WTC11 (cell line): ENCODE measurements around the gene DNAL4. TPM values are rescaled to one million over a fixed set of nuclear protein-coding genes. Genes with fewer than 3 reads are reported as not detected.

Experiments used
- ATAC-seq: fragments of 200-7000 bp; cut with Tn5 transposase; 2 replicates; pipeline ENCODE4 v1.10.0; 2021; ENCODE audit warnings: mild to moderate bottlenecking, moderate library complexity
- CTCF ChIA-PET: fragments of 300-600 bp; sonication (Branson Sonifier 250); formaldehyde crosslinking; loops from one replicate; lab custom pipeline; 2021; ENCODE audit warnings: antibody characterized with exemption; lab: Charles Lee
- POLR2A ChIA-PET: fragments of 350-600 bp; sonication (Branson Sonifier 250); formaldehyde crosslinking; loops from one replicate; lab custom pipeline; 2021; ENCODE audit warnings: antibody characterized with exemption; lab: Charles Lee
- DNase-seq: peaks from one replicate; pipeline ENCODE4 v3.0.0; 2021; ENCODE audit warnings: low spot score
- H3K27ac Mint-ChIP-seq: 2 replicates; pipeline ENCODE4 v1.8.0; 2021; ENCODE audit warnings: mixed read lengths
- H3K27me3 Mint-ChIP-seq: 2 replicates; pipeline ENCODE4 v1.8.0; 2021; ENCODE audit warnings: low read depth, mild to moderate bottlenecking, moderate library complexity, mixed read lengths
- H3K36me3 Mint-ChIP-seq: 2 replicates; pipeline ENCODE4 v1.8.0; 2021; ENCODE audit warnings: mixed read lengths
- H3K4me1 Mint-ChIP-seq: 2 replicates; pipeline ENCODE4 v1.8.0; 2022; ENCODE audit warnings: mixed read lengths
- H3K4me3 Mint-ChIP-seq: 2 replicates; pipeline ENCODE4 v1.8.0; 2021; ENCODE audit warnings: mild to moderate bottlenecking, moderate library complexity, mixed read lengths
- H3K9me3 Mint-ChIP-seq: 2 replicates; pipeline ENCODE4 v1.8.0; 2021; ENCODE audit warnings: mixed read lengths
- AR ChIP-seq: fragments of 250-450 bp; sonication (Bioruptor Pico); IDR thresholded peaks from 2 replicates; pipeline ENCODE4 v1.9.0; 2021; ENCODE audit warnings: mild to moderate bottlenecking
- ATF6 ChIP-seq: sonication (generic); formaldehyde crosslinking; IDR thresholded peaks from 2 replicates; pipeline ENCODE4 v1.8.1; 2023; ENCODE audit warnings: mild to moderate bottlenecking, missing genetic modification reagents
- ELF4 ChIP-seq: sonication (generic); formaldehyde crosslinking; IDR thresholded peaks from 2 replicates; pipeline ENCODE4 v1.8.1; 2022; ENCODE audit warnings: low read depth, mild to moderate bottlenecking, moderate library complexity, missing genetic modification reagents
- FOXP4 ChIP-seq: sonication (generic); formaldehyde crosslinking; IDR thresholded peaks from 2 replicates; pipeline ENCODE4 v1.8.0; 2022; ENCODE audit warnings: mild to moderate bottlenecking, missing genetic modification reagents
- GRHL2 ChIP-seq: fragments of 250-450 bp; sonication (Bioruptor Pico); IDR thresholded peaks from 2 replicates; pipeline ENCODE4 v1.8.0; 2022; ENCODE audit warnings: mild to moderate bottlenecking, moderate library complexity; ENCODE audit not compliant: insufficient replicate concordance, severe bottlenecking
- HMGXB4 ChIP-seq: sonication (generic); formaldehyde crosslinking; IDR thresholded peaks from 2 replicates; pipeline ENCODE4 v1.8.1; 2023; ENCODE audit warnings: mild to moderate bottlenecking, moderate library complexity, missing genetic modification reagents
- IRF2 ChIP-seq: sonication (generic); formaldehyde crosslinking; IDR thresholded peaks from 2 replicates; pipeline ENCODE4 v1.8.0; 2022; ENCODE audit warnings: low read depth, missing genetic modification reagents, borderline replicate concordance
- JUN ChIP-seq: sonication (generic); formaldehyde crosslinking; IDR thresholded peaks from 2 replicates; pipeline ENCODE4 v1.8.0; 2023; ENCODE audit warnings: mild to moderate bottlenecking, missing genetic modification reagents
- KAT7 ChIP-seq: sonication (generic); formaldehyde crosslinking; IDR thresholded peaks from 2 replicates; pipeline ENCODE4 v1.8.1; 2023; ENCODE audit warnings: missing genetic modification reagents, mild to moderate bottlenecking, borderline replicate concordance
- MLX ChIP-seq: sonication (generic); formaldehyde crosslinking; IDR thresholded peaks from 2 replicates; pipeline ENCODE4 v1.8.1; 2023; ENCODE audit warnings: mild to moderate bottlenecking, missing genetic modification reagents, moderate library complexity
- NR1H2 ChIP-seq: sonication (generic); formaldehyde crosslinking; IDR thresholded peaks from 2 replicates; pipeline ENCODE4 v1.9.0; 2021; ENCODE audit warnings: mild to moderate bottlenecking, moderate library complexity, missing genetic modification reagents
- NR2C2 ChIP-seq: sonication (generic); formaldehyde crosslinking; IDR thresholded peaks from 2 replicates; pipeline ENCODE4 v1.8.0; 2022; ENCODE audit warnings: mild to moderate bottlenecking, missing genetic modification reagents
- RELA ChIP-seq: sonication (generic); formaldehyde crosslinking; IDR thresholded peaks from 2 replicates; pipeline ENCODE4 v1.8.1; 2022; ENCODE audit warnings: missing genetic modification reagents, mild to moderate bottlenecking, borderline replicate concordance
- SMAD4 ChIP-seq: sonication (generic); formaldehyde crosslinking; IDR thresholded peaks from 2 replicates; pipeline ENCODE4 v1.8.0; 2022; ENCODE audit warnings: mild to moderate bottlenecking, missing genetic modification reagents
- USF2 ChIP-seq: sonication (generic); formaldehyde crosslinking; IDR thresholded peaks from 2 replicates; pipeline ENCODE4 v1.8.1; 2023; ENCODE audit warnings: mild to moderate bottlenecking, missing genetic modification reagents, moderate library complexity
- ZBTB43 ChIP-seq: sonication (generic); formaldehyde crosslinking; IDR thresholded peaks from 2 replicates; pipeline ENCODE4 v1.8.1; 2023; ENCODE audit warnings: mild to moderate bottlenecking, missing genetic modification reagents
- ZNF396 ChIP-seq: fragments of 250-450 bp; sonication (Bioruptor Pico); IDR thresholded peaks from 2 replicates; pipeline ENCODE4 v1.8.0; 2021; ENCODE audit warnings: mild to moderate bottlenecking, moderate library complexity, borderline replicate concordance
- ZNF423 ChIP-seq: fragments of 250-450 bp; sonication (Bioruptor Pico); IDR thresholded peaks from 2 replicates; pipeline ENCODE4 v2.1.2; 2022; ENCODE audit warnings: mild to moderate bottlenecking, moderate library complexity
- total RNA-seq: library from RNA; stranded (reverse); gene quantifications from 3 replicates; pipeline ENCODE4 v1.2.3, GENCODE V29; 2021

Gene DNAL4
- total RNA-seq, 1 experiment from 2014 or later = 11.8 TPM

GRCh38 chr22:38775656-38776055 lies 18.3 kb downstream of the DNAL4 start:
- CTCF ChIA-PET = interaction anchor here (1.0 to 2.1 kb wide), 4 partner anchors 10 to 338 kb away, joined by 3 to 9 read pairs (median 6); no protein-coding TSS in a partner anchor
- no peaks in the 10 kb centered on the region for H3K36me3 Mint-ChIP-seq
- POLR2A ChIA-PET = no interaction called here
- TF ChIP-seq HMGXB4 (CRISPR knock-in tag) (no peak), ZNF423 (no peak), AR (no peak), ELF4 (CRISPR knock-in tag) (no peak), MLX (CRISPR knock-in tag) (no peak), GRHL2 (CRISPR knock-in tag) (no peak), RELA (no peak), SMAD4 (CRISPR knock-in tag) (no peak), KAT7 (no peak), ZNF396 (CRISPR knock-in tag) (no peak), ZBTB43 (CRISPR knock-in tag) (no peak), NR1H2 (CRISPR knock-in tag) (no peak), JUN (CRISPR knock-in tag) (no peak), ATF6 (CRISPR knock-in tag) (no peak), USF2 (CRISPR knock-in tag) (no peak), IRF2 (CRISPR knock-in tag) (no peak), NR2C2 (CRISPR knock-in tag) (no peak), FOXP4 (CRISPR knock-in tag) (no peak)
- peaks cover 17% of the 10 kb centered on the region for H3K4me1 Mint-ChIP-seq
- peak overlapping the region; percentile 69; the same call in 1 of the 2 replicates for H3K27ac Mint-ChIP-seq
- ATAC-seq (no peak), DNase-seq (no peak)
- no peak overlapping the region for H3K4me3 Mint-ChIP-seq
- H3K9me3 Mint-ChIP-seq = no peaks in the 10 kb centered on the region
- H3K27me3 Mint-ChIP-seq = no peaks in the 10 kb centered on the region
